GM21786 (cell line): ENCODE results near the gene ING1.

ENCODE experiments used
- ATAC-seq: cut with Tn5 transposase; IDR thresholded peaks from one replicate; pipeline ENCODE4 v1.9.1; 2021; ENCODE audit not compliant: unreplicated experiment

ING1 gene

GRCh38 chr13:110769097-110769496 is 55.6 kb downstream of the ING1 start:
- ATAC-seq = no peak

- no peak for ATAC-seq
These were observed 57.2 kb downstream of the ING1 start for GRCh38 chr13:110770678-110771077.

- no peak for ATAC-seq
These were observed 57.7 kb downstream of the ING1 start for GRCh38 chr13:110771194-110771593.

GRCh38 chr13:110772091-110772984 is 58.8 kb downstream of the ING1 start:
- ATAC-seq = no peak
